K562 (cell line): ENCODE measurements around the gene CORT. TPM values are rescaled to one million over a fixed set of nuclear protein-coding genes. Genes with fewer than 3 reads are reported as not detected.

Experiments used
- ARID2 ChIP-seq: fragments of 450-650 bp; IDR thresholded peaks from 2 replicates; pipeline ENCODE4 v1.6.1; 2017; ENCODE audit warnings: antibody characterized with exemption, mild to moderate bottlenecking
- CAMTA2 ChIP-seq: fragments of 250-450 bp; sonication (Bioruptor Pico); conservative IDR thresholded peaks from 2 replicates; pipeline ENCODE4 v1.5.1; 2022
- CBX2 ChIP-seq: fragments of 200-600 bp; sonication (generic); IDR thresholded peaks from one replicate; pipeline ENCODE4 v1.6.1; 2012; ENCODE audit warnings: mild to moderate bottlenecking, low read length, inconsistent platforms; ENCODE audit not compliant: insufficient read depth, poor library complexity, severe bottlenecking
- GATAD2B ChIP-seq: fragments of 450-650 bp; IDR thresholded peaks from 2 replicates; pipeline ENCODE4 v1.6.1; 2017; ENCODE audit warnings: mild to moderate bottlenecking, borderline replicate concordance
- HSF4 ChIP-seq: fragments of 250-450 bp; sonication (Bioruptor Pico); IDR thresholded peaks from 2 replicates; pipeline ENCODE4 v2.1.2; 2022; ENCODE audit warnings: mild to moderate bottlenecking, moderate library complexity, borderline replicate concordance
- MBD2 ChIP-seq: sonication (generic); IDR thresholded peaks from 2 replicates; pipeline ENCODE4 v1.6.1; 2016; ENCODE audit warnings: low read depth, borderline replicate concordance
- NEUROD1 ChIP-seq: fragments of 150-350 bp; IDR thresholded peaks from 2 replicates; pipeline ENCODE4 v1.6.1; 2014; ENCODE audit warnings: borderline replicate concordance, low read length, low read depth; ENCODE audit not compliant: partially characterized antibody
- SMAD1 ChIP-seq: fragments of 150-350 bp; IDR thresholded peaks from 2 replicates; pipeline ENCODE4 v1.6.1; 2014; ENCODE audit warnings: low read length, low read depth; ENCODE audit not compliant: partially characterized antibody
- SMARCA4 ChIP-seq: fragments of 450-650 bp; IDR thresholded peaks from 2 replicates; pipeline ENCODE4 v1.6.1; 2016
- TARDBP ChIP-seq: fragments of 450-650 bp; IDR thresholded peaks from 2 replicates; pipeline ENCODE4 v1.6.1; 2016
- YBX1 ChIP-seq: fragments of 450-650 bp; IDR thresholded peaks from 2 replicates; pipeline ENCODE4 v1.7.1; 2016; ENCODE audit warnings: mild to moderate bottlenecking
- ZBTB17 ChIP-seq: fragments of 450-650 bp; formaldehyde crosslinking; IDR thresholded peaks from 2 replicates; pipeline ENCODE4 v1.4.0; 2020; ENCODE audit warnings: mild to moderate bottlenecking
- ZBTB33 ChIP-seq: sonication (generic); formaldehyde crosslinking; IDR thresholded peaks from 2 replicates; pipeline ENCODE4 v1.8.1; 2023; ENCODE audit warnings: mild to moderate bottlenecking, missing genetic modification reagents
- ZNF24 ChIP-seq: fragments of 450-650 bp; IDR thresholded peaks from 2 replicates; pipeline ENCODE4 v1.6.1; 2016
- ZNF431 ChIP-seq: sonication (generic); formaldehyde crosslinking; IDR thresholded peaks from 2 replicates; pipeline ENCODE4 v1.8.0; 2022; ENCODE audit warnings: mild to moderate bottlenecking, missing genetic modification reagents
- polyA plus RNA-seq, 8 experiments: library from polyadenylated mRNA; depleted of rRNA in 4 of 8; stranded (reverse) in 5 of 8; unstranded in 3 of 8; fragments of >200 nt; fragmentation: Nextera tagmentation in 2 of 8; fragmentation: Illumina TruSeq in 1 of 8; extraction: Ambion mirVana in 2 of 8; extraction: Trizol in 1 of 8; gene quantifications; 2 replicates each; pipeline versions ENCODE4 v1.2.1 to v1.2.3, GENCODE V29; 2011 to 2014; ENCODE audit warnings: inconsistent platforms in 1 of 8, missing spikeins in 1 of 8
- total RNA-seq, 7 experiments: library from RNA; depleted of rRNA in 6 of 7; stranded (reverse); fragments of >200 nt in 6 of 7; fragmentation: Illumina TruSeq in 2 of 7; extraction: Trizol in 2 of 7; gene quantifications; 2 replicates each; pipeline versions ENCODE4 v1.2.1 to v1.2.3, GENCODE V29; 2011 to 2021; ENCODE audit warnings: low replicate concordance in 1 of 7
- TF ChIP-seq, protein P1 (sequence below): fragments of 250-450 bp; sonication (Bioruptor Pico); IDR thresholded peaks from 2 replicates; pipeline ENCODE4 v1.5.0; 2021; ENCODE audit warnings: mild to moderate bottlenecking, moderate library complexity
- TF ChIP-seq, protein P2 (sequence below), 2 experiments: fragments of 450-650 bp; IDR thresholded peaks; 2 replicates each; pipeline ENCODE4 v1.6.1; 2018; ENCODE audit warnings: mild to moderate bottlenecking in 2 of 2, low read depth in 1 of 2; ENCODE audit not compliant: partially characterized antibody in 2 of 2

CORT gene
- total and polyA plus RNA-seq, 9 of the 15 experiments (the other 6 are each of a cell fraction or from before 2014, with no cell fraction given): 0.08 to 0.54 (median 0.13) TPM; not detected in 5

DNA sequence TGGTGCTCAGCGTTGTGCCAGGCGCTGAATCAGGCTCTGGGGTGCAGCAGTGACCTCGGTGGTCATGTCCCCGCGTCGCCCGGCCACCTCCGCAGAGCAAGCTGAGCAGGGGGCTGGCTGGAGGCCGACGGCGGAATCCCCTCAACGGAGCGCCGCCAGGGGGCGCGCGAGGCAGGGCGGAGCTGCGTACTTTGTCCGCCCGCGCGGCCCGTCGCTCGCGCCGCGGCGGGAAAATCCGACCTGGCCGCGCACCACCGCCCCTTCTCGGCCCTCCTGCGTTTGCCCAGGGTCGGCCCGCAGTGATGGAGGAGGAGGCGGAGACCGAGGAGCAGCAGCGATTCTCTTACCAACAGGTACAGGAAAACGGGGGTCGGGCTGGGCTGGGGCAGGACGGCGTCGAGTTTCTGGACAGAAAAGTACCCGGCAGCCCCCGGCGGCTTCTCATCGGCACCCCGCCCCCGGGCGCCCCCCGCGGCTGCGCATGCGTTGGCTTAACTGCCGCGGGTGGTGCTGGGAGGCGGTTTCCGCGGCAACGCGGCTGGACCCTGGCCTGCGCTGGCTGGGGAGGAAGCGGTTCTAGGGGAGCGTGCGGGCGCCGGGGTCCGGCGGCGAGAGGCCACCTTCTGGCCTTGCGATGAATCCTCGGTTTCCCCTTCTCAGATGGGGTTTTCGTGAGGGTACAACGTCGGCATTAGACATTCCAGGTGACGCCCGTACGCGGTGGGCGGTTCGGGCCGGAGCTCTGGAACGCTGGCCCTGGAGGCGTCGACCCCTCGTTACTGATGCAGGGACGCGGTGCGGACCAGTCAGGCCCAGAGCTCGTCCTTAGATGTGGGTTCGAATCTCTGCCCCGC, 19.4 kb upstream of the CORT start, which contains the start of gene CENPS (continued):
- TF ChIP-seq, protein P1, sequence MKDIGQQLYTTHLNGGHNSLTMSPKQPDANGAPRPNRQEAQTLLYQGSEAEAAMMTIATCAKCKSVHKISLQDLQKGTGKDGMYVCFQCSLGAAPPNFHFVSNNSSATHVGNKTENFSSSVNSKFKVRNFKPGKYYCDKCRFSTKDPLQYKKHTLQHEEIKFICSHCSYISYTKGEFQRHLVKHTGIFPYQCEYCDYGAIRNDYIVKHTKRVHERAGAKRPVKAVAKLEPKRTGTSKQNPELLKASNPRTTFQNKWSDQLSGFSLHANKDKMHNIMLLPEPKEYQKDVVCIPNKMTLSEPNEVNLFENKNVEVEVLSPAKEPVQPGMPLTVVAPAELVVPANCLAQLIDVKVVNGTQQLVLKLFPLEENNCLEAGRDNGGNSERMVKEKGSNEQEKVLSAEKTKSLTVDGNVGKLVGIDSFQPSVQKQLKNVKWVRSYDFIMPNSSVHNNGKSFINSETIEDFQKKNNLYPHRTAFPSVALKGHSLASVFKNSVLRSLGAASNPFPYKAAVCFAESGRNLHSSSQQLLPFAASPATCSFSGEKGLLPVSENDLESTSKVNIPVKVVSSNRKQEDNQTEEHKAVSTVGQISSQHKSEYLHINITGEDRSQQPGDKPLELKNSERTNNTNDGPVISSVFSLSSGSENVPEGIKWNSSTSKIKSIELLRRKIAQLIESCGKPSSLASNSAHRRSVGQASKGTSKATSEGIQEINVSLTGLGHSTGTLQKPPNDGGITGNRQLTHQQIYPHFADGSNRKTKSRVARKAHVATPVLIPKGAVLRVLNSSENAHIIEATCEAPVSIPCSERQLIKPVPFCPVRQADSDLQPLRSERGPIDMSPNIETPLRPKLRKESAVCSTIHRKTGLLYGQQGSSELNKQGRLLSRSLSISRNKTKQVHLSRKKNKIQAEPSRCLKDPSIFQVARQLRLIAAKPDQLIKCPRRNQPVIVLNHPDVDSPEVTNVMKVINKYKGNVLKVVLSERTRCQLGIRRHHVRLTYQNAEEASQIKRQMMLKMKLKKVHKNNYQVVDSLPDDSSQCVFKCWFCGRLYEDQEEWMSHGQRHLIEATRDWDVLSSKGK (CRISPR knock-in tag): no peak
- TF ChIP-seq MBD2 (no peak), ZNF24 (peak; percentile 85), ZBTB17 (CRISPR knock-in tag) (peak; percentile 93), CAMTA2 (peak; percentile 64; the same call in 1 of the 2 replicates), GATAD2B (peak; percentile 91), YBX1 (no peak), ZBTB33 (CRISPR knock-in tag) (peak; percentile 90), ARID2 (0 out of 2 replicates have a peak, but pooled peaks have one; percentile 31), SMARCA4 (no peak), NEUROD1 (peak; percentile 89), SMAD1 (no peak), TARDBP (peak; percentile 95), ZNF431 (CRISPR knock-in tag) (no peak; the same call in 1 of the 2 replicates), HSF4 (CRISPR knock-in tag) (no peak), CBX2 (no peak)
- TF ChIP-seq, protein P2, sequence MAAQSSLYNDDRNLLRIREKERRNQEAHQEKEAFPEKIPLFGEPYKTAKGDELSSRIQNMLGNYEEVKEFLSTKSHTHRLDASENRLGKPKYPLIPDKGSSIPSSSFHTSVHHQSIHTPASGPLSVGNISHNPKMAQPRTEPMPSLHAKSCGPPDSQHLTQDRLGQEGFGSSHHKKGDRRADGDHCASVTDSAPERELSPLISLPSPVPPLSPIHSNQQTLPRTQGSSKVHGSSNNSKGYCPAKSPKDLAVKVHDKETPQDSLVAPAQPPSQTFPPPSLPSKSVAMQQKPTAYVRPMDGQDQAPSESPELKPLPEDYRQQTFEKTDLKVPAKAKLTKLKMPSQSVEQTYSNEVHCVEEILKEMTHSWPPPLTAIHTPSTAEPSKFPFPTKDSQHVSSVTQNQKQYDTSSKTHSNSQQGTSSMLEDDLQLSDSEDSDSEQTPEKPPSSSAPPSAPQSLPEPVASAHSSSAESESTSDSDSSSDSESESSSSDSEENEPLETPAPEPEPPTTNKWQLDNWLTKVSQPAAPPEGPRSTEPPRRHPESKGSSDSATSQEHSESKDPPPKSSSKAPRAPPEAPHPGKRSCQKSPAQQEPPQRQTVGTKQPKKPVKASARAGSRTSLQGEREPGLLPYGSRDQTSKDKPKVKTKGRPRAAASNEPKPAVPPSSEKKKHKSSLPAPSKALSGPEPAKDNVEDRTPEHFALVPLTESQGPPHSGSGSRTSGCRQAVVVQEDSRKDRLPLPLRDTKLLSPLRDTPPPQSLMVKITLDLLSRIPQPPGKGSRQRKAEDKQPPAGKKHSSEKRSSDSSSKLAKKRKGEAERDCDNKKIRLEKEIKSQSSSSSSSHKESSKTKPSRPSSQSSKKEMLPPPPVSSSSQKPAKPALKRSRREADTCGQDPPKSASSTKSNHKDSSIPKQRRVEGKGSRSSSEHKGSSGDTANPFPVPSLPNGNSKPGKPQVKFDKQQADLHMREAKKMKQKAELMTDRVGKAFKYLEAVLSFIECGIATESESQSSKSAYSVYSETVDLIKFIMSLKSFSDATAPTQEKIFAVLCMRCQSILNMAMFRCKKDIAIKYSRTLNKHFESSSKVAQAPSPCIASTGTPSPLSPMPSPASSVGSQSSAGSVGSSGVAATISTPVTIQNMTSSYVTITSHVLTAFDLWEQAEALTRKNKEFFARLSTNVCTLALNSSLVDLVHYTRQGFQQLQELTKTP (IDR thresholded peaks at IDR 0.05; ENCODE audit: low read depth in 1 of 2, partially characterized antibody in 2 of 2): peak in 1 of 2 experiments; percentile 81
